ENCODE results near the gene FLAD1. TPM values are rescaled to one million over a fixed set of nuclear protein-coding genes. Genes with fewer than 3 reads are reported as not detected.
"Not testable (repeated sequence)": the region's sequence is repeated elsewhere in the genome, so short reads cannot be mapped to it uniquely, and the experiment has no call there.

The FLAD1 gene
- total RNA-seq, 1 donor from 2014 or later = 51.5 TPM

GRCh38 chr1:154994269-154994587 lies 11.1 kb downstream of the FLAD1 start:
- FAIRE-seq (no peak), DNase-seq (ENCODE audit: low read depth) (no peak)
- H3K36me3 ChIP-seq (ENCODE audit: insufficient read depth, low read length) = peaks cover 4% of the 10 kb centered on the region
- no peak overlapping the region for H2AFZ ChIP-seq (ENCODE audit: low read depth, low read length)
- H4K20me1 ChIP-seq (ENCODE audit: insufficient read depth, low read length) = peaks cover 12% of the 10 kb centered on the region
- no peaks in the 10 kb centered on the region for H3K27me3 ChIP-seq (ENCODE audit: insufficient read depth, low read length)
- Mint-ChIP-seq H3K27ac (ENCODE audit: unreplicated experiment) (peak overlapping the region; percentile 84), H3K4me3 (ENCODE audit: unreplicated experiment) (no peak overlapping the region), H3K27me3 (ENCODE audit: low read depth, unreplicated experiment) (no peaks in the 10 kb centered on the region), H3K4me1 (ENCODE audit: low read depth, unreplicated experiment) (peaks cover 26% of the 10 kb centered on the region), H3K9me3 (ENCODE audit: unreplicated experiment) (no peaks in the 10 kb centered on the region), H3K36me3 (ENCODE audit: low read depth, unreplicated experiment) (peaks cover 4% of the 10 kb centered on the region)
- no peak for TF ChIP-seq EZH2 (IDR thresholded peaks at IDR 0.05; ENCODE audit: insufficient read depth, low read length)
- TF ChIP-seq, protein P1, sequence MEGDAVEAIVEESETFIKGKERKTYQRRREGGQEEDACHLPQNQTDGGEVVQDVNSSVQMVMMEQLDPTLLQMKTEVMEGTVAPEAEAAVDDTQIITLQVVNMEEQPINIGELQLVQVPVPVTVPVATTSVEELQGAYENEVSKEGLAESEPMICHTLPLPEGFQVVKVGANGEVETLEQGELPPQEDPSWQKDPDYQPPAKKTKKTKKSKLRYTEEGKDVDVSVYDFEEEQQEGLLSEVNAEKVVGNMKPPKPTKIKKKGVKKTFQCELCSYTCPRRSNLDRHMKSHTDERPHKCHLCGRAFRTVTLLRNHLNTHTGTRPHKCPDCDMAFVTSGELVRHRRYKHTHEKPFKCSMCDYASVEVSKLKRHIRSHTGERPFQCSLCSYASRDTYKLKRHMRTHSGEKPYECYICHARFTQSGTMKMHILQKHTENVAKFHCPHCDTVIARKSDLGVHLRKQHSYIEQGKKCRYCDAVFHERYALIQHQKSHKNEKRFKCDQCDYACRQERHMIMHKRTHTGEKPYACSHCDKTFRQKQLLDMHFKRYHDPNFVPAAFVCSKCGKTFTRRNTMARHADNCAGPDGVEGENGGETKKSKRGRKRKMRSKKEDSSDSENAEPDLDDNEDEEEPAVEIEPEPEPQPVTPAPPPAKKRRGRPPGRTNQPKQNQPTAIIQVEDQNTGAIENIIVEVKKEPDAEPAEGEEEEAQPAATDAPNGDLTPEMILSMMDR (IDR thresholded peaks at IDR 0.05; ENCODE audit: insufficient read depth, low read depth, low read length) = no peak
- no peaks in the 10 kb centered on the region for H3K9me3 ChIP-seq (ENCODE audit: insufficient read depth, low read depth, low read length)
- no peak overlapping the region for H3K9ac ChIP-seq (ENCODE audit: low read length)
- no peak overlapping the region for H3K27ac ChIP-seq (ENCODE audit: low read depth, low read length)
- H3K4me1 ChIP-seq (ENCODE audit: insufficient read depth, low read length) = peaks cover 7% of the 10 kb centered on the region
- no peak overlapping the region for H3K4me3 ChIP-seq (ENCODE audit: insufficient read depth, low read depth, low read length)
- H3K4me2 ChIP-seq (ENCODE audit: low read length) = no peak overlapping the region
- peaks cover 9% of the 10 kb centered on the region for H3K79me2 ChIP-seq (ENCODE audit: insufficient read depth, low read length)

- Histone ChIP-seq H3K36me3 (ENCODE audit: insufficient read depth, low read length) (peaks cover 4% of the 10 kb centered on the region), H4K20me1 (ENCODE audit: insufficient read depth, low read length) (peaks cover 9% of the 10 kb centered on the region), H3K9ac (ENCODE audit: low read length) (no peak overlapping the region), H2AFZ (ENCODE audit: low read depth, low read length) (no peak overlapping the region), H3K4me1 (ENCODE audit: insufficient read depth, low read length) (peaks cover 8% of the 10 kb centered on the region), H3K27me3 (ENCODE audit: insufficient read depth, low read length) (no peaks in the 10 kb centered on the region), H3K4me3 (ENCODE audit: insufficient read depth, low read depth, low read length) (no peak overlapping the region), H3K4me2 (ENCODE audit: low read length) (no peak overlapping the region), H3K9me3 (ENCODE audit: insufficient read depth, low read depth, low read length) (no peaks in the 10 kb centered on the region), H3K27ac (ENCODE audit: low read depth, low read length) (no peak overlapping the region), H3K79me2 (ENCODE audit: insufficient read depth, low read length) (peaks cover 5% of the 10 kb centered on the region)
- Mint-ChIP-seq H3K27ac (ENCODE audit: unreplicated experiment) (peak overlapping the region; percentile 84), H3K4me1 (ENCODE audit: low read depth, unreplicated experiment) (peaks cover 26% of the 10 kb centered on the region), H3K4me3 (ENCODE audit: unreplicated experiment) (no peak overlapping the region), H3K36me3 (ENCODE audit: low read depth, unreplicated experiment) (peaks cover 3% of the 10 kb centered on the region), H3K27me3 (ENCODE audit: low read depth, unreplicated experiment) (no peaks in the 10 kb centered on the region), H3K9me3 (ENCODE audit: unreplicated experiment) (no peaks in the 10 kb centered on the region)
- TF ChIP-seq EZH2 (IDR thresholded peaks at IDR 0.05; ENCODE audit: insufficient read depth, low read length) = no peak
- TF ChIP-seq, protein P1 (IDR thresholded peaks at IDR 0.05; ENCODE audit: insufficient read depth, low read depth, low read length) = no peak
- DNase-seq (ENCODE audit: low read depth) = no peak
- FAIRE-seq = no peak
Observed at GRCh38 chr1:154994591-154994990, 11.4 kb downstream of the FLAD1 start.

- not testable (repeated sequence) for H3K79me2 ChIP-seq (ENCODE audit: insufficient read depth, low read length); H3K36me3 Mint-ChIP-seq (ENCODE audit: low read depth, unreplicated experiment); H3K36me3 ChIP-seq (ENCODE audit: insufficient read depth, low read length); H3K9me3 Mint-ChIP-seq (ENCODE audit: unreplicated experiment); FAIRE-seq; H2AFZ ChIP-seq (ENCODE audit: low read depth, low read length); H3K9ac ChIP-seq (ENCODE audit: low read length); H3K4me3 ChIP-seq (ENCODE audit: insufficient read depth, low read depth, low read length); H3K27me3 ChIP-seq (ENCODE audit: insufficient read depth, low read length); H3K27me3 Mint-ChIP-seq (ENCODE audit: low read depth, unreplicated experiment); H3K4me2 ChIP-seq (ENCODE audit: low read length); H3K27ac ChIP-seq (ENCODE audit: low read depth, low read length); H3K9me3 ChIP-seq (ENCODE audit: insufficient read depth, low read depth, low read length); H4K20me1 ChIP-seq (ENCODE audit: insufficient read depth, low read length)
- Mint-ChIP-seq H3K4me3 (ENCODE audit: unreplicated experiment) (peak overlapping the region; percentile 2), H3K4me1 (ENCODE audit: low read depth, unreplicated experiment) (peaks cover 32% of the 10 kb centered on the region), H3K27ac (ENCODE audit: unreplicated experiment) (peak overlapping the region; percentile 82)
- DNase-seq (ENCODE audit: low read depth) = peak; percentile 75
- TF ChIP-seq, protein P1 (IDR thresholded peaks at IDR 0.05; ENCODE audit: insufficient read depth, low read depth, low read length) = peak; percentile 68
- H3K4me1 ChIP-seq (ENCODE audit: insufficient read depth, low read length) = peaks cover 16% of the 10 kb centered on the region
Observed at GRCh38 chr1:154995301-154995983, 12.3 kb downstream of the FLAD1 start.
